GM13976 (cell line): ENCODE measurements around the gene GPATCH2.

ENCODE experiments used
- DNase-seq: peaks from one replicate; pipeline ENCODE4 v3.0.0; 2012; ENCODE audit warnings: low spot score
- in situ Hi-C: fragments of 300-500 bp; cut with MboI; formaldehyde crosslinking; loops from one replicate; pipeline ENCODE4 v1.12.0; 2022; ENCODE audit warnings: low sequenced_read_pairs, mixed read lengths, inconsistent platforms; ENCODE audit not compliant: unreplicated experiment
- TF ChIP-seq, protein P1 (sequence below): IDR thresholded peaks from 2 replicates; pipeline ENCODE4 v1.5.1; 2012; ENCODE audit warnings: borderline replicate concordance, mild to moderate bottlenecking; ENCODE audit not compliant: insufficient read depth; ENCODE audit errors: extremely low read depth, missing control alignments, control extremely low read depth

GPATCH2 gene

DNA sequence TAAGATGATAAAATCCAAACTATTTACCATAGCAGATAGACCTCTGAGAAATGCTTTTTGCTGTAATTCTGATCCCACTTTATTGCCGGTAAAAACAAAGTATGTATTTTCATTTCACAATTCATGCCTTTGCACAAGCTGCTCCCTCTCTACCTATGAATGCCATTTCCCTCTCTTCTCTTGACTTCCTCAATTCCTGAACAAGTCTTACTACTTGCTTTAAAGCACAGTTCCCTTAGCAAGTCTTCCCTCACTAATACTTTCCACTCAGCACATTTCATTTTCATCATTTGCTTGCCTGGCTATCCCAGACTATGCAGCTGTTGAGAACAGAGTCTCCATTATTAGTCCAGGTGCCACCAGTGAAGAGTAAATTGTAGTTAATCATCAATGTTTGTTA, 13.8 kb downstream of the GPATCH2 start:
- no peak for DNase-seq
- in situ Hi-C loops, result no loop called here
- TF ChIP-seq, protein P1, sequence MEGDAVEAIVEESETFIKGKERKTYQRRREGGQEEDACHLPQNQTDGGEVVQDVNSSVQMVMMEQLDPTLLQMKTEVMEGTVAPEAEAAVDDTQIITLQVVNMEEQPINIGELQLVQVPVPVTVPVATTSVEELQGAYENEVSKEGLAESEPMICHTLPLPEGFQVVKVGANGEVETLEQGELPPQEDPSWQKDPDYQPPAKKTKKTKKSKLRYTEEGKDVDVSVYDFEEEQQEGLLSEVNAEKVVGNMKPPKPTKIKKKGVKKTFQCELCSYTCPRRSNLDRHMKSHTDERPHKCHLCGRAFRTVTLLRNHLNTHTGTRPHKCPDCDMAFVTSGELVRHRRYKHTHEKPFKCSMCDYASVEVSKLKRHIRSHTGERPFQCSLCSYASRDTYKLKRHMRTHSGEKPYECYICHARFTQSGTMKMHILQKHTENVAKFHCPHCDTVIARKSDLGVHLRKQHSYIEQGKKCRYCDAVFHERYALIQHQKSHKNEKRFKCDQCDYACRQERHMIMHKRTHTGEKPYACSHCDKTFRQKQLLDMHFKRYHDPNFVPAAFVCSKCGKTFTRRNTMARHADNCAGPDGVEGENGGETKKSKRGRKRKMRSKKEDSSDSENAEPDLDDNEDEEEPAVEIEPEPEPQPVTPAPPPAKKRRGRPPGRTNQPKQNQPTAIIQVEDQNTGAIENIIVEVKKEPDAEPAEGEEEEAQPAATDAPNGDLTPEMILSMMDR, result no peak

DNA sequence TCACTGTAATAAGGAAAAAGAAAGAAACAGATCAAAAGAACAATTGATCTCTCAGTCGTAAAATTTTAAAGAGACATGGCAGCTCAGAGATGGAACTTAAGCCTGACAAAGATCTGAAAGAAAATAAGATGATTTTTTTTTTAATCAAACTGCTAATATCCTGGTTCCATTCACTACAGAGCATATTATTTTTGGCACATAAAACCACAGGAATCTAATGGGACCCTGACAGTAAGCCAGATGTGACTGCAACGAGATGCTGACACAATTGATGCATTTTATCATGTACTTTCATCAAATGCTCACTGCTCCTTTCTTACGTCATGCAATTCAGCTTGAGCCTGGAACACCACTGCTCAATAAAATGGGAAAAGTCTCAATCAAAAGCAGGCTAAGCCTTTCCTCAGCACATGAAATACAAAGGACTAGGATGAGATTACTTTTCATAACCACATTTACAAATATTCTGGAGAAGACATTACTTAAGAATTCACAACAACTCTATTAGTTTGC, 16.6 kb downstream of the GPATCH2 start:
- in situ Hi-C loops, result no loop called here
- TF ChIP-seq, protein P1, result no peak
- no peak for DNase-seq

DNA sequence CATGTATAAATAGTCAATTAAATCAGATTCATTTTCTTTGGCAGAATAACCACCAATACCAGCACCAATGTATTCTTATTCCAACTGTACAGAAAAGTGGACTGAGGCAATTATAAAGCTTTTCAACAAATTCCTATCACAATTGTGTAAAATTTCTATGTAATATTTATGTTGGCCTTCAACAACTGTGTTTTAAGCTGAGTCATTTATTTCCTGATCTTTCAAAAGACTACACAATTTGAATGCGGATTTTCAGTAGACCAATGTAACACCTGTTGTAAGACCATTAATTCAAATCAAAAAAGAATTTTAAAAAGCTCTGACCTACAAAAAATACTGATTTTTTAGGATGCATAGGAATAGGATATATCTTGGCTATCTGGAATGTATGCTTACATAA, 25.5 kb downstream of the GPATCH2 start:
- TF ChIP-seq, protein P1, result no peak
- in situ Hi-C loops, result no loop called here
- DNase-seq, result no peak

DNA sequence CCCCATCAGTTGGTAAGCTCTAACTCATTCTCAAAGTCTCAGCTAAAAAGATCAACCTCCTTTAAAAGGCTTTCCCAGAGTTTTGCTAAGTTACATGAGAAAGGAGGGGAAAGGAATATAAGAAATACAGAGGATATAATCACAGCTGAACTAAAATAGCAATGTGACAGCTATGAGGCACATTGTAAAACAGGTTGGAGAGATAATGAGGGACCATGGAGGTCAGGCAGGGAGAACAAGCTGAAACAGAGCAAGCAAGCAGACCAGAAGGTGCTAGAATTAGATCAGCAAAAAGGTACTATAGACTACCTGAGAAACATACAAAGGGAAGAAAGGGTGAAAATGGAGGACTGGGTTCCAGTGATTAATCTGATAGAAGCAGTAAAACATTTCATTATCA, 28.5 kb downstream of the GPATCH2 start:
- TF ChIP-seq, protein P1, result no peak
- in situ Hi-C loops, result no loop called here
- DNase-seq, result no peak

DNA sequence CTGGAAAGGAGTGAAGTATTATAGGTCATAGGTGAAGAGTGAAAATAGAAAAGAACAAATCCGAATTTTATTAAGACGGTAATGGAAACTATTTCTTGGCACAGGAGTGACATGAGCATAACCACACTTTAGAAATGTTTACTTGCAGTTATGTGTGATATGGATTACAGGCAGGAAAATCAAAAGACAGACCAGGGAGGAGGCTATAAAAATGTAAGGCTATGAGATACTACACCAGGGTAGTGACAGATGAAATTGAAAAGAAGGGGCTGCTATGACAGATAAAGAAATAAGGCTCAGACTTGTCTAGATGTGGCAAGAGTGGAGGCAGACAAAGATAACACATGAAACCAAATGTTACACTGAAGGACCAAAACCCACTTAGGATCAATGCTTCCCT, 31.7 kb downstream of the GPATCH2 start:
- in situ Hi-C loops, result no loop called here
- DNase-seq, result no peak
- TF ChIP-seq, protein P1, result no peak

DNA sequence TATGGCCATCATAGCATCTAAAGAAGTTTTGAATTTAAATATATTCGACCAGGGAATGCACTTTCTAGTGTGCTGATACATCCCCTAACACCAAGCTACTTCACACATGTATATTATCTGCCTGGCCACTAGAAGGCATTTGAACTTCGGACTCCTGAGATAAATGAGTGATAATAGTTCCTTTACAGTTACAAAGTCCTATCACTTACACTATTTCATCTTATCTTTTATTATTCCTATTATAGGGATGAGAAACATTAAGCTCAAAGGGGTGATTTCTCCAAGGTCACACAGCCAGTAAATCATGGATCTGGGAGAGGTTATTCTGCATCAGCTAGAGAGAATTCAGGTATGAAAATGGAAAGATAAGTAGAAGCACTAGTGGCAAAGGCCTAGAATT, 40.3 kb downstream of the GPATCH2 start:
- in situ Hi-C loops, result no loop called here
- DNase-seq, result no peak
- TF ChIP-seq, protein P1, result no peak

DNA sequence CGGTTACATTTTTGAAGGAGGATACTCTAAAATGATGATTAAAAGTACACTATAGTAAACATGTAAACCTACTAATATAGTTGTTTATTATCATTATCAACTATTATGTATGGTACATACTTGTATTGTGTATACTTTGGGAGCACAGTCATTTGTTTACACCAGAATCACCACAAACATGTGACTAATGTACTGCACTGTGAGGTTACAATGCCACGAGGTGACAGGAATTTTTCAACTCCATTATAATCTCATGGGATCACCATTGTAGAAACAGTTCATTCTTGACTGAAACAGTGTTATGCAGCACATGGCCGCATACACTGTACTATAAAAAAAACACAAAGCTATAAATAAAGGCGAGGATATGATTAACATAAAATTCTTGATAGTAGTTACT, 44.3 kb downstream of the GPATCH2 start:
- no peak for DNase-seq
- TF ChIP-seq, protein P1, result no peak
- in situ Hi-C loops, result no loop called here
